Transverse colon (tissue), 4 donors: ENCODE results near the gene FMOD. TPM values are rescaled to one million over a fixed set of nuclear protein-coding genes. Genes with fewer than 3 reads are reported as not detected.

Experiments used
- DNase-seq: peaks from one replicate; pipeline ENCODE4 v3.0.0-alpha.2; 2019
- H3K27ac ChIP-seq, 4 donors: fragments of 200-600 bp; sonication (generic); 2 replicates each; pipeline ENCODE4 v1.5.1; 2016 to 2018; ENCODE audit warnings: inconsistent platforms in 4 of 4
- H3K27me3 ChIP-seq: fragments of 200-600 bp; sonication (generic); 2 replicates; pipeline ENCODE4 v1.5.1; 2017; ENCODE audit warnings: inconsistent platforms
- H3K36me3 ChIP-seq, 4 donors: fragments of 200-600 bp; sonication (generic); 2 replicates each; pipeline ENCODE4 v1.5.1; 2017 to 2019; ENCODE audit warnings: inconsistent platforms in 4 of 4
- H3K4me1 ChIP-seq, 4 donors: fragments of 200-600 bp; sonication (generic); 2 replicates each; pipeline ENCODE4 v1.5.1; 2017 to 2020; ENCODE audit warnings: inconsistent platforms in 4 of 4
- H3K4me3 ChIP-seq, 4 donors: fragments of 200-600 bp; sonication (generic); 1 replicate in 1 of 4; 2 replicates in 3 of 4; pipeline versions ENCODE4 v1.5.1 to v1.6.1; 2017 to 2019; ENCODE audit warnings: inconsistent platforms in 4 of 4
- H3K9me3 ChIP-seq, 2 donors: fragments of 200-600 bp; sonication (generic); 2 replicates each; pipeline ENCODE4 v1.5.1; 2017 to 2019; ENCODE audit warnings: inconsistent platforms in 2 of 2
- CTCF ChIP-seq, 5 experiments: fragments of 200-600 bp in 3 of 5; fragments of 450-650 bp in 2 of 5; sonication (generic) in 3 of 5; IDR thresholded peaks; 1 replicate in 2 of 5; 2 replicates in 3 of 5; pipeline ENCODE4 v1.5.1; 2016 to 2017; ENCODE audit warnings: antibody characterized with exemption in 5 of 5, inconsistent platforms in 3 of 5, mild to moderate bottlenecking in 2 of 5, moderate library complexity in 1 of 5
- EP300 ChIP-seq: sonication (generic); formaldehyde crosslinking; IDR thresholded peaks from one replicate; pipeline ENCODE4 v1.6.1; 2017; ENCODE audit warnings: antibody characterized with exemption, low read depth
- POLR2A ChIP-seq: fragments of 450-650 bp; IDR thresholded peaks from one replicate; pipeline ENCODE4 v1.6.1; 2016; ENCODE audit warnings: antibody characterized with exemption, mild to moderate bottlenecking, moderate library complexity
- POLR2AphosphoS5 ChIP-seq, 3 donors: sonication (generic); formaldehyde crosslinking; IDR thresholded peaks; one replicate each; pipeline ENCODE4 v1.6.1; 2016; ENCODE audit warnings: antibody characterized with exemption in 3 of 3
- WGBS, 2 donors: methylation state at CpG; one replicate each; pipeline ENCODE4 v1.1.5; 2018; ENCODE audit warnings: low coverage in 1 of 2; 5-methylcytosine and 5-hydroxymethylcytosine counted together
- in situ Hi-C, 4 donors: fragments of 200-750 bp; cut with MboI; loops; one replicate each; pipeline versions ENCODE4 v1.15.0 to v1.15.1; 2017; ENCODE audit warnings: low sequenced_read_pairs in 3 of 4, low pct_ligation_motif_present in 1 of 4, low pct_unique_long_range_greater_than_20kb in 1 of 4
- intact Hi-C: fragments of 100-400 bp; cut with DNase I; formaldehyde crosslinking; loops from one replicate; pipeline ENCODE4 v1.15.1; 2023; ENCODE audit warnings: low total_unique reads
- total RNA-seq, 4 donors: library from RNA; depleted of rRNA; stranded (reverse); fragments of >200 nt; gene quantifications; one replicate each; pipeline ENCODE4 v1.1.0, GENCODE V29; 2016

Gene FMOD
- total RNA-seq, 4 donors from 2014 or later = 13.5 to 44.0 (median 17.8) TPM

- intact Hi-C loops = loop anchor here (10.0 kb wide), 1 partner anchor 74 kb away; no protein-coding TSS in a partner anchor
- Histone ChIP-seq H3K4me3 (no peak overlapping the region), H3K36me3 (no peaks in the 10 kb centered on the region), H3K27me3 (no peaks in the 10 kb centered on the region), H3K27ac (no peak overlapping the region), H3K9me3 (no peaks in the 10 kb centered on the region), H3K4me1 (peaks cover 0 to 17% (median 10%) of the 10 kb centered on the region in 4 donors)
- DNase-seq = no peak
- TF ChIP-seq EP300 (no peak), POLR2AphosphoS5 (IDR thresholded peaks at IDR 0.05) (no peak), POLR2A (no peak), CTCF (IDR thresholded peaks at IDR 0.05) (no peak)
- in situ Hi-C loops = loop anchor here in 2 of 4 donors (25.0 kb wide), 2 partner anchors 102 to 127 kb away; partner anchors contain the start of genes OPTC (in 1 of the 2) and PRELP (in 1 of the 2)
- 86 to 91% methylated on average over 6 to 10 of the region's 10 CpGs for WGBS, 2 donors
Measured at GRCh38 chr1:203360547-203361185, 9.7 kb upstream of the FMOD start.

GRCh38 chr1:203359010-203359571, 8.2 kb upstream of the FMOD start:
- intact Hi-C loops = no loop called here

GRCh38 chr1:203354246-203354645, 3.3 kb upstream of the FMOD start:
- no peak for TF ChIP-seq CTCF (IDR thresholded peaks at IDR 0.05)
- intact Hi-C loops = no loop called here
- in situ Hi-C loops = loop anchor here in 2 of 4 donors (25.0 kb wide), 2 partner anchors 108 to 133 kb away; partner anchors contain the start of genes OPTC (in 1 of the 2) and PRELP (in 1 of the 2)
- H3K27ac ChIP-seq = peak overlapping the region in 3 of 4 donors; percentile 6 to 26 (median 18)
- peaks cover 0 to 21% (median 18%) of the 10 kb centered on the region in 4 donors for H3K4me1 ChIP-seq
- WGBS, 2 donors = 54 to 67% methylated on average over 2 of the region's 2 CpGs
- H3K27me3 ChIP-seq = no peaks in the 10 kb centered on the region
- no peaks in the 10 kb centered on the region for H3K36me3 ChIP-seq
- DNase-seq = no peak
- no peak overlapping the region for H3K4me3 ChIP-seq
- H3K9me3 ChIP-seq = no peaks in the 10 kb centered on the region

More at GRCh38 chr1:203359010-203359571, 8.2 kb upstream of the FMOD start:
- Histone ChIP-seq H3K27me3 (no peaks in the 10 kb centered on the region), H3K9me3 (no peaks in the 10 kb centered on the region), H3K27ac (no peak overlapping the region), H3K36me3 (no peaks in the 10 kb centered on the region), H3K4me3 (no peak overlapping the region), H3K4me1 (peaks cover 0 to 2% (median under 1%) of the 10 kb centered on the region in 4 donors)
- no peak for TF ChIP-seq POLR2A
- TF ChIP-seq EP300 = no peak
- TF ChIP-seq POLR2AphosphoS5 (IDR thresholded peaks at IDR 0.05) = no peak
- TF ChIP-seq CTCF (IDR thresholded peaks at IDR 0.05) = no peak
- in situ Hi-C loops = loop anchor here in 2 of 4 donors (25.0 kb wide), 2 partner anchors 103 to 128 kb away; partner anchors contain the start of genes OPTC (in 1 of the 2) and PRELP (in 1 of the 2)
- peak; percentile 37 for DNase-seq

GRCh38 chr1:203353486-203353885, 2.6 kb upstream of the FMOD start:
- Histone ChIP-seq H3K27ac (peak overlapping the region in 1 of 4 donors; percentile 6), H3K4me1 (peaks cover 0 to 21% (median 18%) of the 10 kb centered on the region in 4 donors), H3K4me3 (no peak overlapping the region), H3K9me3 (no peaks in the 10 kb centered on the region), H3K36me3 (no peaks in the 10 kb centered on the region), H3K27me3 (no peaks in the 10 kb centered on the region)
- 60 to 92% methylated on average over 1 to 8 of the region's 8 CpGs for WGBS, 2 donors
- TF ChIP-seq EP300 = no peak
- TF ChIP-seq POLR2A = no peak
- TF ChIP-seq CTCF (IDR thresholded peaks at IDR 0.05) = no peak
- TF ChIP-seq POLR2AphosphoS5 (IDR thresholded peaks at IDR 0.05) = no peak
- no peak for DNase-seq
- in situ Hi-C loops (loop anchor here in 2 of 4 donors (25.0 kb wide), 2 partner anchors 109 to 134 kb away; partner anchors contain the start of genes OPTC (in 1 of the 2) and PRELP (in 1 of the 2)), intact Hi-C loops (no loop called here)
